Hematopoietic multipotent progenitor cell treated with erythropoietin and hydrocortisone succinate and interleukin-3 and kit ligand, for 17 days (in vitro differentiated cells): Measurements from ENCODE around the gene RNF145.

Experiments
- DNase-seq: peaks from one replicate; pipeline ENCODE4 v3.0.0-alpha.2; 2015; ENCODE audit warnings: low spot score

The RNF145 gene

DNA sequence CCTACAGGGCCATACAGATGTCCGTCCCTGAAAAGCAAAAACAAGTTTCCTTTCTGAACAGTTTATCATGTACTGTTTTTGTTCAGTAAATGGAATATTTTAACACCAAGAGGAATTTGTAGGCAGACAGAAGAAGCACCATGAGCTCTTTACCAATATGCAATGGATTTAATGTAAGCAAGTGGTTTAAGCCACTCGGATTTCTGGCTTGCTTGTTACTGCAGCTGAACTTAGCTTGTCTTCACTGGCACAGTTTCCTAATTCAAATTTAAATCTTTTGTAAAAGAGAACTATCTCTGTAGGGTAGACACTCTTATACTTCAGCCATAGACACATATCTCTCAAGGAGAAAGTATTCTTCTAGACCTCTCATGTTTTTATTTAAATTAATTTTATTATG is 96.9 kb downstream of the RNF145 start:
- DNase-seq: no peak
